ENCODE measurements around the gene PRR33.
A peak's percentile ranks its signal among the peaks of the same experiment; 100 is the strongest.

The PRR33 gene

DNA sequence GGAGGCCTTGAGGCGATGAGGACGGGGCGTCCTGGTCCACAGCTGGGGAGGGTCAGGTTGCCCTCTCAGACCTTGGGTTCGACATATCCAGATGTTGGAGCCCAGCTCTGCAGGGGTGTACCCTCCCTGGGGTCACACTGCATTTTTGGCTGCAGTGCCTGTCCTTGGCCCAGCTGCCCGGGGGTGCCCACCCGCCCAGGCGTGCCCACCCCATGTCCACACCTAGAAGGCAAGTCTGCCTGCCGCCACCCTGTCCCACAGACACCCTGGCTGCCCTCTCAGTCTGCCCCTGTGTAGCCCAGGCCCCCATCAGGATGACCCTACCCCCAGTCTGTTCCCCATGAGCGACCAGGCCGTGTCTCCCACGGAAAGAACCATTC lies 35.8 kb downstream of the PRR33 start:
- H3K4me1 ChIP-seq (ENCODE audit: low read length): peaks cover 56% of the 10 kb centered on the region
- TF ChIP-seq, protein P1, sequence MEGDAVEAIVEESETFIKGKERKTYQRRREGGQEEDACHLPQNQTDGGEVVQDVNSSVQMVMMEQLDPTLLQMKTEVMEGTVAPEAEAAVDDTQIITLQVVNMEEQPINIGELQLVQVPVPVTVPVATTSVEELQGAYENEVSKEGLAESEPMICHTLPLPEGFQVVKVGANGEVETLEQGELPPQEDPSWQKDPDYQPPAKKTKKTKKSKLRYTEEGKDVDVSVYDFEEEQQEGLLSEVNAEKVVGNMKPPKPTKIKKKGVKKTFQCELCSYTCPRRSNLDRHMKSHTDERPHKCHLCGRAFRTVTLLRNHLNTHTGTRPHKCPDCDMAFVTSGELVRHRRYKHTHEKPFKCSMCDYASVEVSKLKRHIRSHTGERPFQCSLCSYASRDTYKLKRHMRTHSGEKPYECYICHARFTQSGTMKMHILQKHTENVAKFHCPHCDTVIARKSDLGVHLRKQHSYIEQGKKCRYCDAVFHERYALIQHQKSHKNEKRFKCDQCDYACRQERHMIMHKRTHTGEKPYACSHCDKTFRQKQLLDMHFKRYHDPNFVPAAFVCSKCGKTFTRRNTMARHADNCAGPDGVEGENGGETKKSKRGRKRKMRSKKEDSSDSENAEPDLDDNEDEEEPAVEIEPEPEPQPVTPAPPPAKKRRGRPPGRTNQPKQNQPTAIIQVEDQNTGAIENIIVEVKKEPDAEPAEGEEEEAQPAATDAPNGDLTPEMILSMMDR (IDR thresholded peaks at IDR 0.05; ENCODE audit: low read depth, low read length): no peak
- no peak for TF ChIP-seq EZH2phosphoT487 (IDR thresholded peaks at IDR 0.05; ENCODE audit: low read depth)

DNA sequence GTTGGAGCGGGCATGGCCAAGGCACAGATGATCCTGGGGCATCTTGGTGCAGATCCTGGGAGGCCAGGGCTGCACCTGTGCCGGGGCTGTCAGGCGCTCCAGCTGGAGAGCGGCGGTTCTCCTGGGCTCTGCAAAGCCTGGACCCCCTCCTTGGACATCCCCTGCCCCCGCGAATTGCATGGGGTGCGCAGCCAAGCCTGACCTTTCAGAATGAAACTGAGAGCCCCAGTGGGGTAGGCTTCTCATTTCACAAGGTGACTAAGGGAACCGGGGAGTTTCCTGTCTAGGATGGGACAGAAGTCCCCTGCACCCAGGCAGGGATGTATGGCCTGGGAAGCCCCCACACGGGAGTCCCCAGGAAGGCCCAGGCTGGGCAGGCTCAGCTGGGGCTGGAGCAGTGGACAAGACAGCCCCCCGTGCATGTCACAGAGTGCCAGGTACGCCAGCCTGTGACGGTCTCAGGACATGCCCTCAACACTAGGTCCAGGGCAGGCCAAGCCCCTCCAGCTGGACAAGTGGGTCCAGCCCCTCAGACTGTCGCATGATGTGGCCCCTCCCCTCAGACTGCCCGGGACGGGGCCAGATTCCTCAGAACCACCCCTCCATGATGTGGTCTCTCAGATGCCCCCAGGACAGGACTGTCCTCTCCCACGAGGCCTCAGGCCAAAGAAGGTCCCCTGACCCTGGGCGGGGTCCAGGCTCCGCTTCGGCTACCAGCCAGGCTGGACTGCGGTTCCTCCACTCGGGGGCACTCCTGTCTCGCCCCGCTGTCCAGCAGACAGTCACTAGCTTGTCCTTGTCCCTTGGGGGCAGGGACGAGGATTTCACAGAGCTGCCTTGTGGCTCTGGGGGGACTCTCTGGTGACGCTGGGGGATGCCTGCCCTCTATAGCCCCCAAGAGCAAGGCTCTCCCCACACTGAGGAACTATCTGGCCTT lies 36.5 kb downstream of the PRR33 start:
- H3K27me3 ChIP-seq (ENCODE audit: low read depth, low read length): no peaks in the 10 kb centered on the region
- H3K36me3 ChIP-seq (replicated peaks; ENCODE audit: low read depth, low read length): peaks cover 46% of the 10 kb centered on the region
- H3K4me2 ChIP-seq (ENCODE audit: low read length): peak overlapping the region; percentile 79
- H3K9me3 ChIP-seq (ENCODE audit: insufficient read depth, low read length): peaks cover 4% of the 10 kb centered on the region; the same call in 1 of the 2 replicates
- H3K9ac ChIP-seq (ENCODE audit: low read length): peak overlapping the region; percentile 95
- H3K4me1 ChIP-seq (ENCODE audit: low read length): peaks cover 62% of the 10 kb centered on the region
- peaks cover 61% of the 10 kb centered on the region for H4K20me1 ChIP-seq (ENCODE audit: insufficient read depth, low read length)
- peak overlapping the region; percentile 95 for H3K4me3 ChIP-seq (ENCODE audit: low read length)
- H3K27ac ChIP-seq (ENCODE audit: low read length): peak overlapping the region; percentile 97
- no peak overlapping the region for H2AFZ ChIP-seq (ENCODE audit: low read depth, low read length)
- H3K79me2 ChIP-seq (ENCODE audit: low read length): peaks cover 89% of the 10 kb centered on the region
- no peak for TF ChIP-seq EZH2phosphoT487 (IDR thresholded peaks at IDR 0.05; ENCODE audit: low read depth)
- TF ChIP-seq, protein P1 (IDR thresholded peaks at IDR 0.05; ENCODE audit: low read depth, low read length): no peak

More for the DNA sequence above, 35.8 kb downstream of the PRR33 start:
- Histone ChIP-seq H2AFZ (ENCODE audit: low read depth, low read length) (no peak overlapping the region), H3K4me3 (ENCODE audit: low read length) (peak overlapping the region; percentile 95), H3K36me3 (replicated peaks; ENCODE audit: low read depth, low read length) (peaks cover 53% of the 10 kb centered on the region), H3K9ac (ENCODE audit: low read length) (peak overlapping the region; percentile 64; the same call in 1 of the 2 replicates), H3K4me2 (ENCODE audit: low read length) (peak overlapping the region; percentile 79), H4K20me1 (ENCODE audit: insufficient read depth, low read length) (peaks cover 67% of the 10 kb centered on the region), H3K27me3 (ENCODE audit: low read depth, low read length) (no peaks in the 10 kb centered on the region), H3K9me3 (ENCODE audit: insufficient read depth, low read length) (peaks cover 4% of the 10 kb centered on the region; the same call in 1 of the 2 replicates), H3K27ac (ENCODE audit: low read length) (peak overlapping the region; percentile 54; the same call in 1 of the 2 replicates), H3K79me2 (ENCODE audit: low read length) (peaks cover 96% of the 10 kb centered on the region)

DNA sequence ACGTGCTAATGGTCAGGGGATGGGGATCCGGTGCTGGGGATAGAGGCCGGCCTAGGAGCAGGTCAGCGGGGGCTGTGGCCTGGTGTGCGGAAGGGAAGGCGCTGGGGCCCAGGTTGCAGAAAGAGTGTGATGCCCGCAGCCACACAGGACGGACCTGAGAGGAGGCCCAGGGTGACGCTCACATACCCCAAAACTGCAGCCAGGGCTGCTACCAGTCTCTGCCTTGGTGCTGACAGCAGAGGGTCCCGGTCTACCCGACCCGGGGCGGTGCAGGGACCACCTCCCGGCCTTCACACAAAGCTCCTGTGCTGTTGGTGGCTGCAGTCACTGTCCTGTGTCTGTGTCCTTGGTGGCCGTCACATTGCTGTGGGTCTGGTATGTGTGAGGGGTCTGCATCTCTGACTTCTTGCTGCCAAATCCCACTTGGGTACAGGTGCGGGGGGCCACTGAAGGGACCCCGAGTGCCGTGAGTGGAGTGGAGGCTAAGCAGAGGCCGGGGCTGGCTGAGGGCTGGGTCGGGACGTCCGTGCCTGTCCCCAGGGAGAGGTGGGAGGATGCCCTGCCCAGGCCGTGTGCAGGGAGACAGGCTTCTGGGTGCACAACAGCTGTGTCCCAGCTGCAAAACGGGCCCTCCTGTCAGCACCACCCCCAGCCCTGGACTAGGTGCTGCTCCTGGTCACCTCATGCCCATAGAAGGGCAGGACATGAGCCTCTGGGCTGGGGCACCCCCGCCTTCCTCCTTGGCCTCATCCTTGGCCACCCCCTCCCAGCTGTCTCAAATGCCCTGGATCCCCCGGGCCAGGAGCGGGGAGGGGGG lies 37.4 kb downstream of the PRR33 start:
- TF ChIP-seq, protein P1 (IDR thresholded peaks at IDR 0.05; ENCODE audit: low read depth, low read length): no peak
- no peak for TF ChIP-seq EZH2phosphoT487 (IDR thresholded peaks at IDR 0.05; ENCODE audit: low read depth)
- H3K9me3 ChIP-seq (ENCODE audit: insufficient read depth, low read length): peaks cover 4% of the 10 kb centered on the region; the same call in 1 of the 2 replicates
- H3K27me3 ChIP-seq (ENCODE audit: low read depth, low read length): no peaks in the 10 kb centered on the region
- no peak overlapping the region for H2AFZ ChIP-seq (ENCODE audit: low read depth, low read length)
- peak overlapping the region; percentile 95 for H3K9ac ChIP-seq (ENCODE audit: low read length)
- H3K4me2 ChIP-seq (ENCODE audit: low read length): peak overlapping the region; percentile 79
- H3K79me2 ChIP-seq (ENCODE audit: low read length): peaks cover 81% of the 10 kb centered on the region
- H3K4me3 ChIP-seq (ENCODE audit: low read length): peak overlapping the region; percentile 95
- peak overlapping the region; percentile 97 for H3K27ac ChIP-seq (ENCODE audit: low read length)
- H4K20me1 ChIP-seq (ENCODE audit: insufficient read depth, low read length): peaks cover 52% of the 10 kb centered on the region
- peaks cover 40% of the 10 kb centered on the region for H3K36me3 ChIP-seq (replicated peaks; ENCODE audit: low read depth, low read length)
- H3K4me1 ChIP-seq (ENCODE audit: low read length): peaks cover 71% of the 10 kb centered on the region

Data from OCI-LY3 (cell line).